Large intestine (tissue), 1 donor: Measurements from ENCODE around the gene ASPHD2. TPM values are rescaled to one million over a fixed set of nuclear protein-coding genes. Genes with fewer than 3 reads are reported as not detected.

Source experiments
- polyA plus RNA-seq: library from polyadenylated mRNA; unstranded; fragments of 120-200 nt; gene quantifications from one replicate; pipeline ENCODE4 v1.2.1, GENCODE V29; 2013

The ASPHD2 gene
- polyA plus RNA-seq, 1 donor: 0.88 TPM

Other genes starting within 250 kb of the ASPHD2 start
- gene HPS4, start 54.5 kb downstream of the ASPHD2 start, polyA plus RNA-seq: 47.3 TPM
- 18.1 TPM for gene SRRD, start 54.6 kb downstream of the ASPHD2 start, polyA plus RNA-seq
- gene TFIP11, start 83.2 kb downstream of the ASPHD2 start, polyA plus RNA-seq: 34.3 TPM
- gene TPST2, start 160.9 kb downstream of the ASPHD2 start, polyA plus RNA-seq: 27.5 TPM
- gene CRYBB1, start 188.8 kb downstream of the ASPHD2 start, polyA plus RNA-seq: 0.73 TPM
- gene CRYBA4, start 192.7 kb downstream of the ASPHD2 start, polyA plus RNA-seq: 0.06 TPM
- gene MIAT, start 228.3 kb downstream of the ASPHD2 start, polyA plus RNA-seq: 8.5 TPM